Mononuclear cell (primary cell): ENCODE measurements around the gene EGFR. TPM values are rescaled to one million over a fixed set of nuclear protein-coding genes. Genes with fewer than 3 reads are reported as not detected.

Experiments
- H3K27me3 ChIP-seq: 2 replicates; pipeline ENCODE4 v1.6.0; 2011; ENCODE audit warnings: low read length, control low read depth; ENCODE audit not compliant: insufficient read depth
- H3K4me1 ChIP-seq: 2 replicates; pipeline ENCODE4 v1.5.1; 2011; ENCODE audit warnings: mild to moderate bottlenecking, low read length, control low read depth; ENCODE audit not compliant: insufficient read depth
- H3K4me3 ChIP-seq: 2 replicates; pipeline ENCODE4 v1.5.1; 2011; ENCODE audit warnings: mild to moderate bottlenecking, low read length, moderate library complexity
- H3K9me3 ChIP-seq: 2 replicates; pipeline ENCODE4 v1.5.1; 2011; ENCODE audit warnings: low read depth, mild to moderate bottlenecking, control low read depth, low read length
- total RNA-seq: library from RNA; depleted of rRNA; stranded (reverse); fragments of >200 nt; gene quantifications from one replicate; pipeline ENCODE4 v1.2.3, GENCODE V29; 2012

EGFR gene
- total RNA-seq, 1 donor = 0.10 TPM

DNA sequence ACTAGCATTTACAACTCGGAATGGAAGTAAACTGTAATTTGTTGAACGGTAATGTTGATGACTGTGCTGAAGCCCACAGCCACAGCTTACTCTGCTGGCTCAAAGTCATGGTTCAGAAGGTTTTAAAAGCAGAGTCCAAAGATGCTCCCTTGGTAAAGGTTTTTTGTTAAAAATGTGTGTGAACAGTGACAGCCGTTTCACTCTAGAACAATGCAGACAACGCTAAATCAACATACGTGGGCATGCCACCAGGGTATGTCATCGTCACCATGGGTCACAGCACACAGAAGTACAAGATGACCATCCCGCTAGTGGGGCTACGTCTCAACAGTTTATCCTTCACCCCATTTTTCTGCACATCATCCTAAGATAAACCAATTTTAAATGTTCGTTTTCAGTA is 239.8 kb downstream of the EGFR start:
- Histone ChIP-seq H3K27me3 (peaks cover 23% of the 10 kb centered on the region), H3K4me1 (peaks cover 5% of the 10 kb centered on the region), H3K4me3 (no peak overlapping the region), H3K9me3 (no peaks in the 10 kb centered on the region)

GRCh38 chr7:55260171-55260570 is 241.4 kb downstream of the EGFR start:
- peaks cover 10% of the 10 kb centered on the region for H3K27me3 ChIP-seq
- H3K4me1 ChIP-seq = peaks cover 3% of the 10 kb centered on the region
- no peaks in the 10 kb centered on the region for H3K9me3 ChIP-seq
- H3K4me3 ChIP-seq = no peak overlapping the region

DNA sequence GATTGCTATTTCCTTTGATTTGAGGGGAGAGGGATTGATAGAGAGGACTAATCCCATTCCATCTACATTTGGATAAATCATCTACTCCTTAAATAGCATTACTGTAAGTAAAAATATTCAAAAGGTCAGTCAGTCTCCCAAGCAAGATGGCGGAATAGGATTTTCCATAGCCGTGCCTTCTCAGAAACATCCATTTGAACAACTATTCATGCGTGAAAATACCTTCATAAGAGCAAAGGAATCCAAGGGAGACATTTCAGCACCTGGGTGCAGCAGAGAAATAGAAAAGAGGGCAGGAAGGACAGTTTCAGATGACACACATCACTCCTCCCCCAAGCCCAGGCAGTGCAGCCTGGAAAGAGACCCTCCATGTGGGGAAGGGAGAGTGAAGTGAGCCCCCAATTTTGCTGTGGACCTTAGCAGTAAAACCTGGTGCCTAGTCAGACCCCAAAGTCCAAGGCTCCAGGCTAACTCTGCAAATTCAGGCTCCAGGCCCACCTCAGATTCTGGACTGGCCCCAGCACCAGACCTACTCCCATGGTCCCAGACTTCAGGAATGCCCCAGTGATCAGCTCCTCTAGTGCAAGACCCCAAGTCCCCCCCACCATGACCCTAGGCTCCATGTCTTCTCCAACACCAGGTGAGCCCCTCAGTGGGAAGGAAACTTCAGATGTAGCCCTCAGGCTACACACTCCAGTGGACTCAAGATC is 242.0 kb downstream of the EGFR start:
- Histone ChIP-seq H3K4me3 (no peak overlapping the region), H3K27me3 (peaks cover 10% of the 10 kb centered on the region), H3K9me3 (no peaks in the 10 kb centered on the region), H3K4me1 (no peaks in the 10 kb centered on the region)
